ENCODE data around the gene ICOSLG.

The ICOSLG gene

GRCh38 chr21:44271558-44272283 is 31.0 kb upstream of the ICOSLG start:
- H3K4me3 ChIP-seq (ENCODE audit: low read length in 2 of 2): no peak overlapping the region
- peak overlapping the region; percentile 77 for H2BK12ac ChIP-seq (ENCODE audit: low read length)
- WGBS, 2 donors (ENCODE audit: extremely low coverage in 2 of 2, insufficient read length in 2 of 2, insufficient replicate concordance in 1 of 2): no CpG with 5 or more reads among the region's 18 CpGs
- H2AFZ ChIP-seq (ENCODE audit: low read length): peak overlapping the region; percentile 52
- H2AK5ac ChIP-seq (ENCODE audit: low read depth, low read length): peak overlapping the region; percentile 25
- H4K91ac ChIP-seq (ENCODE audit: low read depth, low read length, poor library complexity): no peak overlapping the region
- peak overlapping the region; percentile 62 for H2BK15ac ChIP-seq (ENCODE audit: low read length)
- peak overlapping the region; percentile 76 for H3K4ac ChIP-seq (ENCODE audit: low read length)
- no peak overlapping the region for H3K4me2 ChIP-seq (ENCODE audit: insufficient read depth, low read length, poor library complexity, severe bottlenecking)
- peaks cover 0 to 4% (median 0%) of the 10 kb centered on the region in 3 experiments for H3K27me3 ChIP-seq (ENCODE audit: control insufficient read depth in 3 of 3, insufficient read depth in 3 of 3, low read depth in 1 of 3, low read length in 3 of 3)
- H3K27ac ChIP-seq (replicated peaks; ENCODE audit: low read length): no peak overlapping the region
- peak overlapping the region; percentile 60 for H3K9ac ChIP-seq (ENCODE audit: low read depth, low read length, poor library complexity)
- no peaks in the 10 kb centered on the region for H3K36me3 ChIP-seq (replicated peaks in 1 of 2; ENCODE audit: control insufficient read depth in 2 of 2, insufficient read depth in 2 of 2, low read length in 2 of 2)
- H3K79me1 ChIP-seq (ENCODE audit: low read depth, low read length): peaks cover 3% of the 10 kb centered on the region
- H2BK120ac ChIP-seq (ENCODE audit: low read depth, low read length): no peak overlapping the region
- DNase-seq (ENCODE audit: low spot score): no peak
- peak overlapping the region; percentile 73 for H3K23ac ChIP-seq (ENCODE audit: low read depth, low read length, poor library complexity)
- no peaks in the 10 kb centered on the region for H3K9me3 ChIP-seq (replicated peaks in 1 of 2; ENCODE audit: control insufficient read depth in 2 of 2, insufficient read depth in 1 of 2, low read depth in 1 of 2, low read length in 2 of 2)
- H2BK5ac ChIP-seq (ENCODE audit: low read length): peak overlapping the region; percentile 82
- peaks cover 0 to 2% of the 10 kb centered on the region in 2 donors for H3K4me1 ChIP-seq (ENCODE audit: control insufficient read depth in 2 of 2, insufficient read depth in 1 of 2, low read depth in 1 of 2, low read length in 2 of 2)
- peak overlapping the region; percentile 78 for H3K14ac ChIP-seq (ENCODE audit: low read length)
- H3K18ac ChIP-seq (ENCODE audit: low read length): peak overlapping the region; percentile 94
- no peak overlapping the region for H4K8ac ChIP-seq (ENCODE audit: low read depth, low read length)

GRCh38 chr21:44269090-44269489 is 28.3 kb upstream of the ICOSLG start:
- WGBS, 2 donors (ENCODE audit: extremely low coverage in 2 of 2, insufficient read length in 2 of 2, insufficient replicate concordance in 1 of 2): no CpG with 5 or more reads among the region's 8 CpGs
- Histone ChIP-seq H3K9ac (ENCODE audit: low read depth, low read length, poor library complexity) (no peak overlapping the region), H3K9me3 (replicated peaks in 1 of 2; ENCODE audit: control insufficient read depth in 2 of 2, insufficient read depth in 1 of 2, low read depth in 1 of 2, low read length in 2 of 2) (no peaks in the 10 kb centered on the region), H3K4ac (ENCODE audit: low read length) (no peak overlapping the region), H3K18ac (ENCODE audit: low read length) (no peak overlapping the region), H2AK5ac (ENCODE audit: low read depth, low read length) (no peak overlapping the region), H2BK12ac (ENCODE audit: low read length) (no peak overlapping the region), H2BK15ac (ENCODE audit: low read length) (no peak overlapping the region), H3K36me3 (replicated peaks in 1 of 2; ENCODE audit: control insufficient read depth in 2 of 2, insufficient read depth in 2 of 2, low read length in 2 of 2) (no peaks in the 10 kb centered on the region), H3K4me2 (ENCODE audit: insufficient read depth, low read length, poor library complexity, severe bottlenecking) (no peak overlapping the region), H4K91ac (ENCODE audit: low read depth, low read length, poor library complexity) (no peak overlapping the region), H3K79me1 (ENCODE audit: low read depth, low read length) (peaks cover 3% of the 10 kb centered on the region), H4K8ac (ENCODE audit: low read depth, low read length) (no peak overlapping the region), H3K27me3 (ENCODE audit: control insufficient read depth in 3 of 3, insufficient read depth in 3 of 3, low read depth in 1 of 3, low read length in 3 of 3) (peaks cover 0 to 4% (median 0%) of the 10 kb centered on the region in 3 experiments), H2AFZ (ENCODE audit: low read length) (no peak overlapping the region), H2BK120ac (ENCODE audit: low read depth, low read length) (no peak overlapping the region), H3K4me3 (ENCODE audit: low read length in 2 of 2) (no peak overlapping the region), H3K27ac (replicated peaks; ENCODE audit: low read length) (no peak overlapping the region), H2BK5ac (ENCODE audit: low read length) (no peak overlapping the region), H3K14ac (ENCODE audit: low read length) (no peak overlapping the region), H3K4me1 (ENCODE audit: control insufficient read depth in 2 of 2, insufficient read depth in 1 of 2, low read depth in 1 of 2, low read length in 2 of 2) (peaks cover 0 to 2% of the 10 kb centered on the region in 2 donors), H3K23ac (ENCODE audit: low read depth, low read length, poor library complexity) (no peak overlapping the region)
- no peak for DNase-seq (ENCODE audit: low spot score)

GRCh38 chr21:44267655-44268142 is 27.0 kb upstream of the ICOSLG start:
- Histone ChIP-seq H3K18ac (ENCODE audit: low read length) (peak overlapping the region; percentile 18), H3K27ac (replicated peaks; ENCODE audit: low read length) (no peak overlapping the region), H3K23ac (ENCODE audit: low read depth, low read length, poor library complexity) (no peak overlapping the region), H3K4me1 (ENCODE audit: control insufficient read depth in 2 of 2, insufficient read depth in 1 of 2, low read depth in 1 of 2, low read length in 2 of 2) (peaks cover 6 to 12% of the 10 kb centered on the region in 2 donors), H2BK15ac (ENCODE audit: low read length) (peak overlapping the region; percentile 96), H3K9ac (ENCODE audit: low read depth, low read length, poor library complexity) (no peak overlapping the region), H2BK120ac (ENCODE audit: low read depth, low read length) (no peak overlapping the region), H2BK5ac (ENCODE audit: low read length) (no peak overlapping the region), H4K8ac (ENCODE audit: low read depth, low read length) (no peak overlapping the region), H3K27me3 (ENCODE audit: control insufficient read depth in 3 of 3, insufficient read depth in 3 of 3, low read depth in 1 of 3, low read length in 3 of 3) (no peaks in the 10 kb centered on the region), H2AFZ (ENCODE audit: low read length) (no peak overlapping the region), H2AK5ac (ENCODE audit: low read depth, low read length) (no peak overlapping the region), H3K79me1 (ENCODE audit: low read depth, low read length) (no peaks in the 10 kb centered on the region), H2BK12ac (ENCODE audit: low read length) (no peak overlapping the region), H4K91ac (ENCODE audit: low read depth, low read length, poor library complexity) (no peak overlapping the region), H3K4ac (ENCODE audit: low read length) (no peak overlapping the region), H3K14ac (ENCODE audit: low read length) (no peak overlapping the region), H3K4me2 (ENCODE audit: insufficient read depth, low read length, poor library complexity, severe bottlenecking) (no peak overlapping the region), H3K36me3 (replicated peaks in 1 of 2; ENCODE audit: control insufficient read depth in 2 of 2, insufficient read depth in 2 of 2, low read length in 2 of 2) (no peaks in the 10 kb centered on the region), H3K9me3 (replicated peaks in 1 of 2; ENCODE audit: control insufficient read depth in 2 of 2, insufficient read depth in 1 of 2, low read depth in 1 of 2, low read length in 2 of 2) (no peaks in the 10 kb centered on the region), H3K4me3 (ENCODE audit: low read length in 2 of 2) (no peak overlapping the region)
- WGBS, 2 donors (ENCODE audit: extremely low coverage in 2 of 2, insufficient read length in 2 of 2, insufficient replicate concordance in 1 of 2): no CpG with 5 or more reads among the region's 19 CpGs
- no peak for DNase-seq (ENCODE audit: low spot score)

- H3K27me3 ChIP-seq (ENCODE audit: control insufficient read depth in 3 of 3, insufficient read depth in 3 of 3, low read depth in 1 of 3, low read length in 3 of 3): peaks cover 0 to 5% (median 0%) of the 10 kb centered on the region in 3 experiments
- H3K4me2 ChIP-seq (ENCODE audit: insufficient read depth, low read length, poor library complexity, severe bottlenecking): no peak overlapping the region
- peak overlapping the region; percentile 94 for H2AK5ac ChIP-seq (ENCODE audit: low read depth, low read length)
- H2AFZ ChIP-seq (ENCODE audit: low read length): no peak overlapping the region
- no peak overlapping the region for H3K14ac ChIP-seq (ENCODE audit: low read length)
- peak overlapping the region; percentile 12 for H3K9ac ChIP-seq (ENCODE audit: low read depth, low read length, poor library complexity)
- no peak overlapping the region for H3K27ac ChIP-seq (replicated peaks; ENCODE audit: low read length)
- H2BK15ac ChIP-seq (ENCODE audit: low read length): peak overlapping the region; percentile 75
- no peak for DNase-seq (ENCODE audit: low spot score)
- H3K36me3 ChIP-seq (replicated peaks in 1 of 2; ENCODE audit: control insufficient read depth in 2 of 2, insufficient read depth in 2 of 2, low read length in 2 of 2): no peaks in the 10 kb centered on the region
- no peak overlapping the region for H3K4me3 ChIP-seq (ENCODE audit: low read length in 2 of 2)
- H3K4me1 ChIP-seq (ENCODE audit: control insufficient read depth in 2 of 2, insufficient read depth in 1 of 2, low read depth in 1 of 2, low read length in 2 of 2): peaks cover 6 to 11% of the 10 kb centered on the region in 2 donors
- no peaks in the 10 kb centered on the region for H3K79me1 ChIP-seq (ENCODE audit: low read depth, low read length)
- H4K91ac ChIP-seq (ENCODE audit: low read depth, low read length, poor library complexity): no peak overlapping the region
- H3K18ac ChIP-seq (ENCODE audit: low read length): peak overlapping the region; percentile 59
- no peaks in the 10 kb centered on the region for H3K9me3 ChIP-seq (replicated peaks in 1 of 2; ENCODE audit: control insufficient read depth in 2 of 2, insufficient read depth in 1 of 2, low read depth in 1 of 2, low read length in 2 of 2)
- H3K23ac ChIP-seq (ENCODE audit: low read depth, low read length, poor library complexity): peak overlapping the region; percentile 55
- H3K4ac ChIP-seq (ENCODE audit: low read length): peak overlapping the region; percentile 37
- no peak overlapping the region for H2BK5ac ChIP-seq (ENCODE audit: low read length)
- no peak overlapping the region for H4K8ac ChIP-seq (ENCODE audit: low read depth, low read length)
- no peak overlapping the region for H2BK120ac ChIP-seq (ENCODE audit: low read depth, low read length)
- no peak overlapping the region for H2BK12ac ChIP-seq (ENCODE audit: low read length)
- no CpG with 5 or more reads among the region's 17 CpGs for whole genome bisulfite sequencing, 2 donors (ENCODE audit: extremely low coverage in 2 of 2, insufficient read length in 2 of 2, insufficient replicate concordance in 1 of 2)
Observed at GRCh38 chr21:44265734-44266270, 25.1 kb upstream of the ICOSLG start.
